GM23248 (cell line): ENCODE data around the gene ACAT2.

Source experiments
- EZH2 ChIP-seq: fragments of 200-600 bp; sonication (generic); IDR thresholded peaks from 2 replicates; pipeline ENCODE4 v1.6.1; 2018; ENCODE audit warnings: antibody characterized with exemption, mild to moderate bottlenecking; ENCODE audit not compliant: insufficient read depth, poor library complexity, severe bottlenecking
- EZH2phosphoT487 ChIP-seq: fragments of 200-600 bp; sonication (generic); IDR thresholded peaks from 2 replicates; pipeline ENCODE4 v1.6.1; 2018; ENCODE audit warnings: antibody characterized with exemption, moderate library complexity, mild to moderate bottlenecking, low read depth; ENCODE audit not compliant: insufficient read depth

DNA sequence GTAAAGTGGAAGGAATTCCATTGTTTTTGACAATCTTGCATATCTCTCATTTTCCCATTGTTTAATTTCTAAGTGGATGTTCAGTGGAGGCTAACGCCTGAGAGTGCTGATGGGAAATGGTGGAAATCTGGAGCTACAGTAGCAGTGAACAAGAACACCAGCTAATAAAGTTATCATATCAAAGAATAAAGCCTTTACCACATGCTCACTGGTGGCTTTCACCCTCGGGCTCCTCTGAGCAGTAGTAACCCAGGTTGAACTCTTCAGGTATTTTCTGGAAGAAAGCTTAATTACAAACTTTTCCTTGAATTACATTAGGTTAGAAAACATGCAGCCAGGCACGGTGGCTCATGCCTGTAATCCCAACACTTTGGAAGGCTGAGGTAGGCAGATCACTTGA lies 10.4 kb upstream of the ACAT2 start:
- TF ChIP-seq EZH2 (no peak), EZH2phosphoT487 (no peak)
